Keratinocyte (primary cell): ENCODE data around the gene ZBTB8B. TPM values are rescaled to one million over a fixed set of nuclear protein-coding genes. Genes with fewer than 3 reads are reported as not detected.

ENCODE experiments used
- DNase-seq: peaks from one replicate; pipeline ENCODE4 v3.0.0-alpha.2; 2011; ENCODE audit warnings: low read depth, missing footprints, low spot score
- FAIRE-seq: peaks from 2 replicates; lab custom pipeline; 2011; peaks lifted over from hg19 to GRCh38; lab: Jason Lieb, UNC
- H2AFZ ChIP-seq: 2 replicates; pipeline ENCODE4 v1.6.0; 2012; ENCODE audit warnings: low read length, control low read depth, inconsistent platforms; ENCODE audit not compliant: control insufficient read depth
- H3K27ac ChIP-seq: 2 replicates; pipeline ENCODE4 v1.5.1; 2011; ENCODE audit warnings: low read length; ENCODE audit not compliant: control insufficient read depth, insufficient read depth
- H3K27me3 ChIP-seq: 3 replicates; pipeline ENCODE4 v1.6.0; 2011; ENCODE audit warnings: low read length; ENCODE audit not compliant: control insufficient read depth, insufficient read depth; ENCODE audit errors: extremely low read depth
- H3K36me3 ChIP-seq, 2 experiments: 2 replicates in 1 of 2; 3 replicates in 1 of 2; pipeline ENCODE4 v1.5.1; 2011; ENCODE audit warnings: low read length in 2 of 2, mild to moderate bottlenecking in 1 of 2; ENCODE audit not compliant: control insufficient read depth in 2 of 2, insufficient read depth in 2 of 2; ENCODE audit errors: extremely low read depth in 1 of 2
- H3K4me1 ChIP-seq: 3 replicates; pipeline ENCODE4 v1.5.1; 2011; ENCODE audit warnings: low read length; ENCODE audit not compliant: control insufficient read depth, insufficient read depth; ENCODE audit errors: extremely low read depth
- H3K4me2 ChIP-seq: 3 replicates; pipeline ENCODE4 v1.6.0; 2011; ENCODE audit warnings: low read depth, low read length; ENCODE audit not compliant: control insufficient read depth, insufficient read depth; ENCODE audit errors: extremely low read depth
- H3K4me3 ChIP-seq, 3 experiments: fragments of 200-600 bp in 1 of 3; sonication (generic) in 1 of 3; 2 replicates in 2 of 3; 3 replicates in 1 of 3; pipeline ENCODE4 v1.5.1; 2011 to 2016; ENCODE audit warnings: low read length in 3 of 3, mild to moderate bottlenecking in 3 of 3, control low read depth in 2 of 3, inconsistent platforms in 1 of 3, low read depth in 1 of 3, mixed read lengths in 1 of 3, mixed run types in 1 of 3, moderate library complexity in 1 of 3; ENCODE audit not compliant: control insufficient read depth in 2 of 3, insufficient read depth in 2 of 3; ENCODE audit errors: extremely low read depth in 1 of 3
- H3K79me2 ChIP-seq: 2 replicates; pipeline ENCODE4 v1.6.0; 2012; ENCODE audit warnings: low read length; ENCODE audit not compliant: control insufficient read depth, insufficient read depth
- H3K9ac ChIP-seq: 3 replicates; pipeline ENCODE4 v1.6.0; 2011; ENCODE audit warnings: low read length; ENCODE audit not compliant: control insufficient read depth, insufficient read depth; ENCODE audit errors: extremely low read depth
- H3K9me1 ChIP-seq: 3 replicates; pipeline ENCODE4 v1.6.0; 2011; ENCODE audit warnings: low read length; ENCODE audit not compliant: control insufficient read depth, insufficient read depth; ENCODE audit errors: extremely low read depth
- H3K9me3 ChIP-seq: 2 replicates; pipeline ENCODE4 v1.5.1; 2012; ENCODE audit warnings: low read depth, low read length; ENCODE audit not compliant: control insufficient read depth
- H4K20me1 ChIP-seq: 3 replicates; pipeline ENCODE4 v1.6.0; 2011; ENCODE audit warnings: low read length; ENCODE audit not compliant: control insufficient read depth, insufficient read depth; ENCODE audit errors: extremely low read depth
- CTCF ChIP-seq, 3 experiments: IDR thresholded peaks in 1 of 3; conservative IDR thresholded peaks in 1 of 3; optimal IDR thresholded peaks in 1 of 3; 2 replicates in 2 of 3; 3 replicates in 1 of 3; pipeline versions ENCODE3 to v1.5.1; 2011; ENCODE audit warnings: low read length in 3 of 3, mild to moderate bottlenecking in 3 of 3, moderate library complexity in 2 of 3, control low read depth in 1 of 3, inconsistent platforms in 1 of 3; ENCODE audit not compliant: insufficient read depth in 2 of 3; ENCODE audit errors: extremely low read depth in 1 of 3
- EZH2 ChIP-seq: IDR thresholded peaks from one replicate; pipeline ENCODE4 v1.6.1; 2012; ENCODE audit warnings: inconsistent platforms, mild to moderate bottlenecking, low read length, moderate library complexity
- dilution Hi-C: fragments of 300-500 bp; cut with MboI; formaldehyde crosslinking; loops from one replicate; pipeline ENCODE4 v1.7.0; 2020; ENCODE audit warnings: low sequenced_read_pairs; ENCODE audit not compliant: extremely low pct_ligation_motif_present
- polyA plus RNA-seq, 5 experiments: library from polyadenylated mRNA; depleted of rRNA in 3 of 5; stranded (reverse) in 3 of 5; stranded (forward) in 1 of 5; unstranded in 1 of 5; fragments of >200 nt; gene quantifications; 1 replicate in 1 of 5; 2 replicates in 3 of 5; 3 replicates in 1 of 5; pipeline versions ENCODE4 v1.2.1 to v1.2.3, GENCODE V29; 2011 to 2012; ENCODE audit warnings: missing spikeins in 2 of 5, low read depth in 1 of 5, low replicate concordance in 1 of 5

The ZBTB8B gene
- polyA plus RNA-seq, 1 donor (not counting 4 experiments of a cell fraction or from before 2014, with no cell fraction given): not detected

GRCh38 chr1:32509939-32510338 lies 45.1 kb downstream of the ZBTB8B start:
- no peak for FAIRE-seq
- Histone ChIP-seq H3K79me2 (no peaks in the 10 kb centered on the region), H3K9me3 (no peaks in the 10 kb centered on the region), H3K9me1 (no peaks in the 10 kb centered on the region), H3K27me3 (no peaks in the 10 kb centered on the region), H2AFZ (no peak overlapping the region), H3K27ac (no peak overlapping the region), H3K36me3 (no peaks in the 10 kb centered on the region), H3K9ac (no peak overlapping the region), H3K4me3 (no peak overlapping the region), H3K4me2 (no peak overlapping the region), H4K20me1 (no peaks in the 10 kb centered on the region), H3K4me1 (no peaks in the 10 kb centered on the region)
- no peak for DNase-seq
- TF ChIP-seq EZH2: no peak
- no peak for TF ChIP-seq CTCF (optimal IDR thresholded peaks at IDR 0.05 in 1 of 3, IDR thresholded peaks at IDR 0.05 in 1 of 3, conservative IDR thresholded peaks at IDR 0.05 in 1 of 3; ENCODE audit: extremely low read depth in 1 of 3, insufficient read depth in 2 of 3, low read length in 3 of 3)
- dilution Hi-C loops: no loop called here

Other genes starting within 250 kb of the ZBTB8B start
- gene TMEM234, start 242.7 kb upstream of the ZBTB8B start, polyA plus RNA-seq: 14.4 to 20.1 TPM (median 16.9 TPM) in 3 replicates
- gene EIF3I, start 242.7 kb upstream of the ZBTB8B start, polyA plus RNA-seq: 319 to 655 TPM (median 388 TPM) in 3 replicates
- 0.06 to 0.07 TPM in 2 of 3 replicates, not detected in the other for gene FAM167B, start 217.8 kb upstream of the ZBTB8B start, polyA plus RNA-seq
- gene LCK, start 213.8 kb upstream of the ZBTB8B start, polyA plus RNA-seq: 0.10 to 0.31 TPM (median 0.16 TPM) in 3 replicates
- gene HDAC1, start 173.0 kb upstream of the ZBTB8B start, polyA plus RNA-seq: 159 to 198 TPM (median 170 TPM) in 3 replicates
- 8.5 to 23.8 TPM (median 11.6 TPM) in 3 replicates for gene MARCKSL1, start 128.8 kb upstream of the ZBTB8B start, polyA plus RNA-seq
- 0.50 to 2.4 TPM (median 1.1 TPM) in 3 replicates for gene FAM229A, start 102.6 kb upstream of the ZBTB8B start, polyA plus RNA-seq
- gene TSSK3, start 102.5 kb upstream of the ZBTB8B start, polyA plus RNA-seq: 0.05 to 0.16 TPM (median 0.14 TPM) in 3 replicates
- 37.1 to 51.8 TPM (median 38.1 TPM) in 3 replicates for gene BSDC1, start 70.6 kb upstream of the ZBTB8B start, polyA plus RNA-seq
- gene ZBTB8A, start 74.4 kb downstream of the ZBTB8B start, polyA plus RNA-seq: 3.4 to 5.3 TPM (median 4.1 TPM) in 3 replicates
- 66.8 to 87.5 TPM (median 69.1 TPM) in 3 replicates for gene ZBTB8OS, start 185.5 kb downstream of the ZBTB8B start, polyA plus RNA-seq
- gene RBBP4, start 186.1 kb downstream of the ZBTB8B start, polyA plus RNA-seq: 37.6 to 87.4 TPM (median 61.5 TPM) in 3 replicates
- gene SYNC, start 237.7 kb downstream of the ZBTB8B start, polyA plus RNA-seq: 11.2 to 12.0 TPM (median 11.2 TPM) in 3 replicates